BLaER1 (cell line): Measurements from ENCODE around the gene USP35.

Experiments
- H3K27ac ChIP-seq: shearing (Covaris generic); formaldehyde crosslinking; 2 replicates; pipeline ENCODE4 v1.8.1; 2022
- H3K27me3 ChIP-seq: shearing (Covaris generic); formaldehyde crosslinking; 2 replicates; pipeline ENCODE4 v1.8.1; 2022
- H3K36me3 ChIP-seq: shearing (Covaris generic); formaldehyde crosslinking; 2 replicates; pipeline ENCODE4 v1.8.1; 2022
- H3K4me1 ChIP-seq: shearing (Covaris generic); formaldehyde crosslinking; 2 replicates; pipeline ENCODE4 v1.8.1; 2022
- H3K4me2 ChIP-seq: shearing (Covaris generic); formaldehyde crosslinking; 2 replicates; pipeline ENCODE4 v1.8.1; 2022
- H3K4me3 ChIP-seq: shearing (Covaris generic); formaldehyde crosslinking; 2 replicates; pipeline ENCODE4 v1.8.1; 2022
- H3K9ac ChIP-seq: shearing (Covaris generic); formaldehyde crosslinking; 2 replicates; pipeline ENCODE4 v1.8.1; 2022
- H3K9me3 ChIP-seq: shearing (Covaris generic); formaldehyde crosslinking; 2 replicates; pipeline ENCODE4 v1.8.1; 2022
- H4K20me1 ChIP-seq: shearing (Covaris generic); formaldehyde crosslinking; 2 replicates; pipeline ENCODE4 v1.8.1; 2022
- Cebpa-rat ChIP-seq: shearing (Covaris generic); IDR thresholded peaks from 2 replicates; pipeline ENCODE4 v1.8.1; 2022

Gene USP35

DNA sequence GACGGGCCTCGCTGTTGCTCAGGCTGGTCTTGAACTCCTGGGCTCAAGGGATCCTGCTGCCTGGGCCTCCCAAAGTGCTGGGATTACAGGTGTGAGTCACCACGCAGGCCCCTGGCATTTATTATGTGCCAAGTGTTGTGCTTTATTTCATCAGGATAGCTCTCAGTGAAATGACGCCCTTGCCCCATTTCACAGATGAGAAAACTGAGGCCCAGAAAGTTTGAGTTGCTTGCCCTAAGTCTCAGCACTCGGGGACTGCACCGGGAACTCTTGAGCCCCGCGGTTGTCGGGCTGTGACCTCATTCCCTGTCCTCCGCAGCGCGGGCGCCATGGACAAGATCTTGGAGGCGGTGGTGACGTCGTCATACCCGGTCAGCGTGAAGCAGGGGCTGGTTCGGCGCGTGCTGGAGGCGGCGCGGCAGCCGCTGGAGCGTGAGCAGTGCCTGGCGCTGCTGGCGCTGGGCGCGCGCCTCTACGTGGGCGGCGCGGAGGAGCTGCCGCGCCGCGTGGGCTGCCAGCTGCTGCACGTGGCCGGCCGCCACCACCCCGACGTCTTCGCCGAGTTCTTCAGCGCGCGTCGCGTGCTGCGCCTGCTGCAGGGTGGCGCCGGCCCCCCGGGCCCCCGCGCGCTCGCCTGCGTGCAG is 7.3 kb downstream of the USP35 start:
- H3K4me1 ChIP-seq: peaks cover 48% of the 10 kb centered on the region
- peaks cover 27% of the 10 kb centered on the region; the same call in 1 of the 2 replicates for H3K36me3 ChIP-seq
- no peaks in the 10 kb centered on the region for H4K20me1 ChIP-seq
- no peak overlapping the region for H3K27ac ChIP-seq
- H3K9me3 ChIP-seq: no peaks in the 10 kb centered on the region
- peak overlapping the region; percentile 15; the same call in 1 of the 2 replicates for H3K4me2 ChIP-seq
- no peaks in the 10 kb centered on the region for H3K27me3 ChIP-seq
- H3K4me3 ChIP-seq: no peak overlapping the region
- no peak overlapping the region for H3K9ac ChIP-seq
- TF ChIP-seq Cebpa-rat: no peak

DNA sequence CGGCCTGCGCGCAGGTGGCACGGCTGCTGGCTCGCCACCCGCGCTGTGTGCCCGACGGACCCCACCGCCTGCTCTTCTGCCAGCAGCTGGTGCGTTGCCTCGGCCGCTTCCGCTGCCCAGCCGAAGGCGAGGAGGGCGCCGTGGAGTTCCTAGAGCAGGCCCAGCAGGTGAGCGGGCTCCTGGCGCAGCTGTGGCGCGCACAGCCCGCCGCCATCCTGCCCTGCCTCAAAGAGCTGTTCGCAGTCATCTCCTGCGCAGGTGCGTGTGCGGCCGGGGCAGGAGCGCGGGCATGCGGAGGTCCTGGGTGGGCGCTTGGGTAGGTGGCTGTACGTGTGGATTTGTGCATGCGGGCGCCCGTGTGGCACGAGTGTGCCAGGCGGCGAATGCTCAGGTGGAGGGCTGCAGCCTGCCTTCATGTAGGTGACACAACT is 8.0 kb downstream of the USP35 start:
- Histone ChIP-seq H3K27me3 (no peaks in the 10 kb centered on the region), H3K4me2 (no peak overlapping the region), H3K27ac (no peak overlapping the region), H4K20me1 (no peaks in the 10 kb centered on the region), H3K9ac (no peak overlapping the region), H3K4me1 (peaks cover 48% of the 10 kb centered on the region), H3K9me3 (no peaks in the 10 kb centered on the region), H3K4me3 (no peak overlapping the region), H3K36me3 (peaks cover 27% of the 10 kb centered on the region; the same call in 1 of the 2 replicates)
- TF ChIP-seq Cebpa-rat: no peak

GRCh38 chr11:78197816-78198215 is 9.1 kb downstream of the USP35 start:
- H3K9me3 ChIP-seq: no peaks in the 10 kb centered on the region
- no peak for TF ChIP-seq Cebpa-rat
- no peak overlapping the region for H3K9ac ChIP-seq
- peaks cover 27% of the 10 kb centered on the region; the same call in 1 of the 2 replicates for H3K36me3 ChIP-seq
- no peaks in the 10 kb centered on the region for H4K20me1 ChIP-seq
- H3K27ac ChIP-seq: 0 out of 2 replicates have a peak overlapping the region, but pooled peaks have one; percentile 18
- no peaks in the 10 kb centered on the region for H3K27me3 ChIP-seq
- no peak overlapping the region for H3K4me3 ChIP-seq
- peaks cover 48% of the 10 kb centered on the region for H3K4me1 ChIP-seq
- H3K4me2 ChIP-seq: no peak overlapping the region

- peaks cover 27% of the 10 kb centered on the region; the same call in 1 of the 2 replicates for H3K36me3 ChIP-seq
- H3K27me3 ChIP-seq: no peaks in the 10 kb centered on the region
- no peak overlapping the region for H3K4me2 ChIP-seq
- no peak overlapping the region for H3K4me3 ChIP-seq
- H3K9me3 ChIP-seq: no peaks in the 10 kb centered on the region
- peaks cover 45% of the 10 kb centered on the region for H3K4me1 ChIP-seq
- no peak for TF ChIP-seq Cebpa-rat
- no peaks in the 10 kb centered on the region for H4K20me1 ChIP-seq
- no peak overlapping the region for H3K27ac ChIP-seq
- no peak overlapping the region for H3K9ac ChIP-seq
Measured at GRCh38 chr11:78199015-78199652, 10.4 kb downstream of the USP35 start.

DNA sequence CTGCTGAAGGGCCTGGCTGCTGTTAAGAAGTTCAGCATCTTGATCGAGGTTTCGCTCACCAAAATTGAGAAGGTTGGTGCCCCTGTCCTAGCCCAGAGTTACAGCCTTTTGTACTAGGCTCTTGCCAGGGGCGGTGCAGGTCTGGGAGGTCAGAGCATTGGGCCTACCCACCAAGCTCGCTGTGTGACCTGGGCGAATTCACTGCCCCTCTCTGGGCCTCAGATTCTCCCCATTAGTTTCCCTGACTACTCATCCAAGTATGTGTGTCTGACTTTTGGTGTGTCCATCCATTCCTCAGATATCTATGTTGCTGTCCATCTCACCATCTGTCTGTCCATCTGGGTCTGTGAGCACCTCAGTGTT is 10.9 kb downstream of the USP35 start:
- no peaks in the 10 kb centered on the region for H3K27me3 ChIP-seq
- no peaks in the 10 kb centered on the region for H4K20me1 ChIP-seq
- H3K4me3 ChIP-seq: no peak overlapping the region
- TF ChIP-seq Cebpa-rat: no peak
- peaks cover 27% of the 10 kb centered on the region; the same call in 1 of the 2 replicates for H3K36me3 ChIP-seq
- no peak overlapping the region; the same call in 1 of the 2 replicates for H3K27ac ChIP-seq
- peaks cover 45% of the 10 kb centered on the region for H3K4me1 ChIP-seq
- no peaks in the 10 kb centered on the region for H3K9me3 ChIP-seq
- H3K4me2 ChIP-seq: no peak overlapping the region
- H3K9ac ChIP-seq: no peak overlapping the region

- no peaks in the 10 kb centered on the region for H3K27me3 ChIP-seq
- H3K9me3 ChIP-seq: no peaks in the 10 kb centered on the region
- H3K4me3 ChIP-seq: no peak overlapping the region
- no peak for TF ChIP-seq Cebpa-rat
- H3K36me3 ChIP-seq: peaks cover 27% of the 10 kb centered on the region; the same call in 1 of the 2 replicates
- H3K9ac ChIP-seq: no peak overlapping the region
- no peak overlapping the region for H3K4me2 ChIP-seq
- H3K27ac ChIP-seq: no peak overlapping the region; the same call in 1 of the 2 replicates
- H3K4me1 ChIP-seq: peaks cover 42% of the 10 kb centered on the region
- no peaks in the 10 kb centered on the region for H4K20me1 ChIP-seq
Measured at GRCh38 chr11:78200061-78200460, 11.3 kb downstream of the USP35 start.

- Histone ChIP-seq H3K9me3 (no peaks in the 10 kb centered on the region), H4K20me1 (no peaks in the 10 kb centered on the region), H3K4me3 (no peak overlapping the region), H3K9ac (no peak overlapping the region), H3K36me3 (peaks cover 27% of the 10 kb centered on the region; the same call in 1 of the 2 replicates), H3K27ac (peak overlapping the region; percentile 69; the same call in 1 of the 2 replicates), H3K4me1 (peaks cover 37% of the 10 kb centered on the region), H3K4me2 (peak overlapping the region; percentile 82; the same call in 1 of the 2 replicates), H3K27me3 (no peaks in the 10 kb centered on the region)
- TF ChIP-seq Cebpa-rat: no peak
Measured at GRCh38 chr11:78200553-78200952, 11.8 kb downstream of the USP35 start.

- no peaks in the 10 kb centered on the region for H3K9me3 ChIP-seq
- no peak overlapping the region for H3K9ac ChIP-seq
- H3K27ac ChIP-seq: peak overlapping the region; percentile 69
- TF ChIP-seq Cebpa-rat: no peak
- peak overlapping the region; percentile 82 for H3K4me2 ChIP-seq
- H3K4me1 ChIP-seq: peaks cover 33% of the 10 kb centered on the region
- H4K20me1 ChIP-seq: no peaks in the 10 kb centered on the region
- H3K27me3 ChIP-seq: no peaks in the 10 kb centered on the region
- peaks cover 26% of the 10 kb centered on the region; the same call in 1 of the 2 replicates for H3K36me3 ChIP-seq
- H3K4me3 ChIP-seq: no peak overlapping the region
Measured at GRCh38 chr11:78201096-78201818, 12.5 kb downstream of the USP35 start.

- peak overlapping the region; percentile 41 for H3K4me3 ChIP-seq
- peaks cover 33% of the 10 kb centered on the region for H3K4me1 ChIP-seq
- H3K9me3 ChIP-seq: no peaks in the 10 kb centered on the region
- peak overlapping the region; percentile 17 for H3K9ac ChIP-seq
- H4K20me1 ChIP-seq: no peaks in the 10 kb centered on the region
- peak overlapping the region; percentile 82 for H3K4me2 ChIP-seq
- H3K27me3 ChIP-seq: no peaks in the 10 kb centered on the region
- no peak for TF ChIP-seq Cebpa-rat
- peaks cover 21% of the 10 kb centered on the region; the same call in 1 of the 2 replicates for H3K36me3 ChIP-seq
- H3K27ac ChIP-seq: peak overlapping the region; percentile 69
Measured at GRCh38 chr11:78202733-78203167, 14.0 kb downstream of the USP35 start.
